PC-9 (cell line): Measurements from ENCODE around the gene CYB5A. TPM values are rescaled to one million over a fixed set of nuclear protein-coding genes. Genes with fewer than 3 reads are reported as not detected.

Source experiments
- BruUV-seq: library from RNA; stranded (reverse); fragments of 400-500 nt; replicated peaks from 2 replicates; lab custom pipeline; 2021; lab: Mats Ljungman, UMichigan
- CTCF ChIA-PET: fragments of 300-600 bp; sonication (Branson Sonifier 250); formaldehyde crosslinking; loops from one replicate; lab custom pipeline; 2022; ENCODE audit warnings: antibody characterized with exemption; lab: Charles Lee
- POLR2A ChIA-PET: fragments of 300-600 bp; sonication (Branson Sonifier 250); formaldehyde crosslinking; loops from one replicate; lab custom pipeline; 2022; ENCODE audit warnings: antibody characterized with exemption; ENCODE audit not compliant: unreplicated experiment; lab: Charles Lee
- DNase-seq, 2 experiments: peaks; one replicate each; pipeline versions ENCODE4 v3.0.0 to v3.0.0-alpha.2; 2015 to 2022; ENCODE audit warnings: mixed read lengths in 1 of 2
- H2AFZ ChIP-seq: fragments of 200-600 bp; sonication (generic); 2 replicates; pipeline ENCODE4 v1.8.1; 2017; ENCODE audit warnings: antibody characterized with exemption
- H3F3A ChIP-seq: fragments of 200-600 bp; sonication (generic); 2 replicates; pipeline ENCODE4 v1.8.1; 2017; ENCODE audit warnings: antibody characterized with exemption, mild to moderate bottlenecking, low read depth; ENCODE audit not compliant: insufficient read depth
- H3K27ac ChIP-seq: fragments of 200-600 bp; sonication (generic); 2 replicates; pipeline ENCODE4 v1.6.1; 2016; ENCODE audit warnings: mixed run types
- H3K27me3 ChIP-seq: fragments of 200-600 bp; sonication (generic); 2 replicates; pipeline ENCODE4 v1.6.1; 2016; ENCODE audit warnings: low read depth, mixed run types; ENCODE audit not compliant: insufficient read depth
- H3K36me3 ChIP-seq: fragments of 200-600 bp; sonication (generic); 2 replicates; pipeline ENCODE4 v1.6.1; 2016; ENCODE audit warnings: low read depth, mixed run types
- H3K4me1 ChIP-seq: fragments of 200-600 bp; sonication (generic); replicated peaks from 2 replicates; pipeline ENCODE4 v1.6.1; 2016; ENCODE audit warnings: mixed run types; ENCODE audit not compliant: insufficient read depth
- H3K4me2 ChIP-seq: fragments of 200-600 bp; sonication (generic); 2 replicates; pipeline ENCODE4 v1.6.1; 2017; ENCODE audit warnings: mixed run types
- H3K4me3 ChIP-seq: fragments of 200-600 bp; sonication (generic); 2 replicates; pipeline ENCODE4 v1.6.1; 2016; ENCODE audit warnings: mixed run types
- H3K79me2 ChIP-seq: fragments of 200-600 bp; sonication (generic); 2 replicates; pipeline ENCODE4 v1.6.1; 2017; ENCODE audit warnings: low read depth, mixed run types
- H3K9me2 ChIP-seq: fragments of 200-600 bp; sonication (generic); 2 replicates; pipeline ENCODE4 v1.8.1; 2017; ENCODE audit warnings: mild to moderate bottlenecking; ENCODE audit not compliant: insufficient read depth
- H3K9me3 ChIP-seq: fragments of 200-600 bp; sonication (generic); 2 replicates; pipeline ENCODE4 v1.8.1; 2016; ENCODE audit warnings: low read depth; ENCODE audit not compliant: insufficient read depth
- H4K20me1 ChIP-seq: fragments of 200-600 bp; sonication (generic); 2 replicates; pipeline ENCODE4 v1.8.1; 2017; ENCODE audit not compliant: insufficient read depth
- CTCF ChIP-seq: fragments of 200-600 bp; sonication (generic); conservative IDR thresholded peaks from 2 replicates; pipeline ENCODE4 v1.6.1; 2017; ENCODE audit warnings: mixed run types, antibody characterized with exemption, mild to moderate bottlenecking, moderate library complexity
- EZH2 ChIP-seq: fragments of 200-600 bp; sonication (generic); IDR thresholded peaks from 2 replicates; pipeline ENCODE4 v1.8.0; 2017; ENCODE audit warnings: antibody characterized with exemption, low read depth
- intact Hi-C: fragments of 100-400 bp; cut with micrococcal nuclease; formaldehyde crosslinking; loops from one replicate; pipeline ENCODE4 v1.10.0; 2022; ENCODE audit not compliant: unreplicated experiment
- total RNA-seq: library from RNA; stranded (reverse); gene quantifications from 2 replicates; pipeline ENCODE4 v1.2.3, GENCODE V29; 2021

CYB5A gene
- total RNA-seq, 1 experiment from 2014 or later: 109 TPM

DNA sequence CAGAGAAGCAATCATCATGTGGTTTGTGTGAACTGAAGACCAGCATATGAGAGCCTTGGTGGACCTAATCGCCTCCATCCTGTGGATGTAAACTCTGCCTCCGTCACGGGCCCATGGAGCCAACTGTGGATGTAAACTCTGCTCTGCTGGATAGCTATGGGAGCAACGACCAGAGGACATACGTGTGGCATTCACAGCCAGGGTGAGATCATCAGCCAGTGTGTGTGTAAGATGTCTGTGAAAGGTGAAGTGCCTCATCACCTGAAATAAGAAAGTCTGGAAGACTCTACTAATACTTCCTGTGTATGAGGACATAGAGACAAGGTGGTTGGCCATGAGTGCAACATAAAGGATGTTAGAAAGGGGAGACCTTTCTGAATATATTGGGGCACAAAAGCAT lies 63.5 kb downstream of the CYB5A start:
- Histone ChIP-seq H3F3A (peaks cover 10% of the 10 kb centered on the region; the same call in 1 of the 2 replicates), H3K36me3 (no peaks in the 10 kb centered on the region), H3K27ac (no peak overlapping the region), H3K4me3 (no peak overlapping the region), H3K4me2 (no peak overlapping the region), H3K27me3 (no peaks in the 10 kb centered on the region), H2AFZ (no peak overlapping the region), H3K9me3 (no peaks in the 10 kb centered on the region), H3K79me2 (no peaks in the 10 kb centered on the region), H4K20me1 (no peaks in the 10 kb centered on the region), H3K9me2 (no peaks in the 10 kb centered on the region), H3K4me1 (peaks cover 49% of the 10 kb centered on the region)
- BruUV-seq: no TSS peak
- ChIA-PET POLR2A (no interaction called here), CTCF (no interaction called here)
- intact Hi-C loops: no loop called here
- DNase-seq: no peak
- no peak for TF ChIP-seq EZH2
- TF ChIP-seq CTCF: no peak

DNA sequence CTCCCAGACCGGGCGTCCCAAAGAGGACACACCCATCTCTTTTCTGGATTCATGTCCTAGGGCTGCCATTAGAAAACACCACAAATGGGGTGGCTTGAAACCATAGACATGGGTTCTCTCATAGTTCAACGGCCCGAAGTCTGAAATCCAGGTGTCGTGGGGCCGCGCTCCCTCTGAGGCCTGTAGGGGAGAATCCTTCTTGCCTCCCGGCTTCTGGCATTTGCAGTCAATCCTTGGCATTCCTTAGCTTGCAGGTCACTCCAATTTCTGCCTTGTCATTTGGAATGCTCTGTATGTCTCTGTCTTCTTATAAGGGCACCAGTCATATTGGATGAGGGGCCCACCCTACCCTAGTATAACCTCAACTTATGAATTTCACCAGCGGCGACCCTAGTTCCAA lies 65.1 kb downstream of the CYB5A start:
- no peak for TF ChIP-seq EZH2
- no peak for TF ChIP-seq CTCF
- H3K9me2 ChIP-seq: no peaks in the 10 kb centered on the region

DNA sequence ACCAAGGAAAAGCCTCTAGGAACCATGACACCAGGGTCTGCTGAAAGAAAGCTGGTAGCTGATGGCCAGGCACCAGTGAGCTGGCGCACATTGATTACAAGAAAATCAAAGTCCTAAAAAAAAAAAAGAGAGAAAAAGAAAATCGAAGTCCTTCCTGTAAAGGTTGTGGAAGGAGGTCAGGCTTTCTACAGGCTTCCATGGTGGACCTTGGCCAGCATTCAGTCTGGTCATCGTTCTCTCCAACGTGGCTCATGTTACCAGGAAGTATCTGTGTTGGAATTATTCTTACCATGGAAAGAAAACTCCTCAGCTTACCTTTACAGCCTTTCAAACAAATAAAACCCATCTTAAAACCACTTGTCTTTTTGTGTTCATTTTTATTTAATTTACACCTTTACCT lies 65.6 kb downstream of the CYB5A start:
- intact Hi-C loops: no loop called here
- H3K9me2 ChIP-seq: no peaks in the 10 kb centered on the region
- no TSS peak for BruUV-seq
- no peak overlapping the region for H2AFZ ChIP-seq
- H3K4me3 ChIP-seq: no peak overlapping the region
- H3K4me1 ChIP-seq: peaks cover 36% of the 10 kb centered on the region
- H3K9me3 ChIP-seq: no peaks in the 10 kb centered on the region
- 0 out of 2 replicates have a peak overlapping the region, but pooled peaks have one; percentile 57 for H3K27ac ChIP-seq
- H3F3A ChIP-seq: peaks cover 10% of the 10 kb centered on the region; the same call in 1 of the 2 replicates
- no peaks in the 10 kb centered on the region for H3K36me3 ChIP-seq
- no peaks in the 10 kb centered on the region for H4K20me1 ChIP-seq
- no peak overlapping the region for H3K4me2 ChIP-seq
- no peaks in the 10 kb centered on the region for H3K27me3 ChIP-seq
- DNase-seq: no peak
- no peaks in the 10 kb centered on the region for H3K79me2 ChIP-seq
- CTCF ChIA-PET: no interaction called here
- POLR2A ChIA-PET: no interaction called here
- TF ChIP-seq EZH2 (no peak), CTCF (no peak)

More for the DNA sequence above, 65.1 kb downstream of the CYB5A start:
- Histone ChIP-seq H3K27me3 (no peaks in the 10 kb centered on the region), H3K4me1 (peaks cover 41% of the 10 kb centered on the region), H3K79me2 (no peaks in the 10 kb centered on the region), H3F3A (peaks cover 10% of the 10 kb centered on the region; the same call in 1 of the 2 replicates), H3K4me3 (no peak overlapping the region), H2AFZ (no peak overlapping the region), H3K9me3 (no peaks in the 10 kb centered on the region), H3K36me3 (no peaks in the 10 kb centered on the region), H3K27ac (no peak overlapping the region), H4K20me1 (no peaks in the 10 kb centered on the region), H3K4me2 (no peak overlapping the region)
- no TSS peak for BruUV-seq
- intact Hi-C loops: no loop called here
- no peak for DNase-seq
- ChIA-PET CTCF (no interaction called here), POLR2A (no interaction called here)
